Measurements from ENCODE around the gene STIP1.
"Not testable (repeated sequence)": the region's sequence is repeated elsewhere in the genome, so short reads cannot be mapped to it uniquely, and the experiment has no call there.

Gene STIP1

GRCh38 chr11:64148917-64149617 lies 36.9 kb upstream of the STIP1 start:
- peaks cover 6% of the 10 kb centered on the region for H3K4me1 ChIP-seq (ENCODE audit: control insufficient read depth, insufficient read depth, low read length)
- DNase-seq (ENCODE audit: low read depth), result no peak
- no peak overlapping the region for H3K9ac ChIP-seq (ENCODE audit: low read length)
- H3K27me3 ChIP-seq (replicated peaks; ENCODE audit: control insufficient read depth, insufficient read depth, low read length), result no peaks in the 10 kb centered on the region
- no peak overlapping the region for H3K4me3 ChIP-seq (ENCODE audit: low read length)
- H3K9me3 ChIP-seq (ENCODE audit: control insufficient read depth, low read length), result no peaks in the 10 kb centered on the region
- H3K36me3 ChIP-seq (ENCODE audit: control insufficient read depth, insufficient read depth, low read length, severe bottlenecking), result no peaks in the 10 kb centered on the region

GRCh38 chr11:64150051-64150450 lies 35.9 kb upstream of the STIP1 start:
- no peak for DNase-seq (ENCODE audit: low read depth)

GRCh38 chr11:64150481-64151239 lies 35.3 kb upstream of the STIP1 start:
- peaks cover 6% of the 10 kb centered on the region for H3K4me1 ChIP-seq (ENCODE audit: control insufficient read depth, insufficient read depth, low read length)
- no peaks in the 10 kb centered on the region for H3K9me3 ChIP-seq (ENCODE audit: control insufficient read depth, low read length)
- H3K4me3 ChIP-seq (ENCODE audit: low read length), result no peak overlapping the region
- H3K27me3 ChIP-seq (replicated peaks; ENCODE audit: control insufficient read depth, insufficient read depth, low read length), result no peaks in the 10 kb centered on the region
- no peak overlapping the region for H3K9ac ChIP-seq (ENCODE audit: low read length)
- no peaks in the 10 kb centered on the region for H3K36me3 ChIP-seq (ENCODE audit: control insufficient read depth, insufficient read depth, low read length, severe bottlenecking)
- DNase-seq (ENCODE audit: low read depth), result no peak

More at GRCh38 chr11:64150051-64150450, 35.9 kb upstream of the STIP1 start:
- H3K27me3 ChIP-seq (replicated peaks; ENCODE audit: control insufficient read depth, insufficient read depth, low read length), result no peaks in the 10 kb centered on the region
- no peak overlapping the region for H3K4me3 ChIP-seq (ENCODE audit: low read length)
- peaks cover 6% of the 10 kb centered on the region for H3K4me1 ChIP-seq (ENCODE audit: control insufficient read depth, insufficient read depth, low read length)
- H3K9me3 ChIP-seq (ENCODE audit: control insufficient read depth, low read length), result no peaks in the 10 kb centered on the region
- H3K36me3 ChIP-seq (ENCODE audit: control insufficient read depth, insufficient read depth, low read length, severe bottlenecking), result no peaks in the 10 kb centered on the region
- no peak overlapping the region for H3K9ac ChIP-seq (ENCODE audit: low read length)

GRCh38 chr11:64151337-64151736 lies 34.6 kb upstream of the STIP1 start:
- no peak for DNase-seq (ENCODE audit: low read depth)
- Histone ChIP-seq H3K27me3 (replicated peaks; ENCODE audit: control insufficient read depth, insufficient read depth, low read length) (no peaks in the 10 kb centered on the region), H3K4me3 (ENCODE audit: low read length) (no peak overlapping the region), H3K9me3 (ENCODE audit: control insufficient read depth, low read length) (no peaks in the 10 kb centered on the region), H3K4me1 (ENCODE audit: control insufficient read depth, insufficient read depth, low read length) (peaks cover 6% of the 10 kb centered on the region), H3K9ac (ENCODE audit: low read length) (no peak overlapping the region), H3K36me3 (ENCODE audit: control insufficient read depth, insufficient read depth, low read length, severe bottlenecking) (no peaks in the 10 kb centered on the region)

GRCh38 chr11:64152841-64153691 lies 32.9 kb upstream of the STIP1 start:
- Histone ChIP-seq H3K4me3 (ENCODE audit: low read length) (no peak overlapping the region), H3K36me3 (ENCODE audit: control insufficient read depth, insufficient read depth, low read length, severe bottlenecking) (no peaks in the 10 kb centered on the region), H3K9me3 (ENCODE audit: control insufficient read depth, low read length) (no peaks in the 10 kb centered on the region), H3K4me1 (ENCODE audit: control insufficient read depth, insufficient read depth, low read length) (peaks cover 5% of the 10 kb centered on the region), H3K27me3 (replicated peaks; ENCODE audit: control insufficient read depth, insufficient read depth, low read length) (no peaks in the 10 kb centered on the region), H3K9ac (ENCODE audit: low read length) (no peak overlapping the region)
- peak; percentile 75 for DNase-seq (ENCODE audit: low read depth)

- Histone ChIP-seq H3K27me3 (replicated peaks; ENCODE audit: control insufficient read depth, insufficient read depth, low read length) (no peaks in the 10 kb centered on the region), H3K36me3 (ENCODE audit: control insufficient read depth, insufficient read depth, low read length, severe bottlenecking) (no peaks in the 10 kb centered on the region), H3K9ac (ENCODE audit: low read length) (no peak overlapping the region), H3K9me3 (ENCODE audit: control insufficient read depth, low read length) (no peaks in the 10 kb centered on the region), H3K4me1 (ENCODE audit: control insufficient read depth, insufficient read depth, low read length) (no peaks in the 10 kb centered on the region), H3K4me3 (ENCODE audit: low read length) (no peak overlapping the region)
- DNase-seq (ENCODE audit: low read depth), result no peak
These were observed 32.2 kb upstream of the STIP1 start for GRCh38 chr11:64153812-64154211.

GRCh38 chr11:64156235-64157011 lies 29.5 kb upstream of the STIP1 start:
- Histone ChIP-seq H3K27me3 (replicated peaks; ENCODE audit: control insufficient read depth, insufficient read depth, low read length) (no peaks in the 10 kb centered on the region), H3K9ac (ENCODE audit: low read length) (no peak overlapping the region), H3K9me3 (ENCODE audit: control insufficient read depth, low read length) (no peaks in the 10 kb centered on the region), H3K4me1 (ENCODE audit: control insufficient read depth, insufficient read depth, low read length) (no peaks in the 10 kb centered on the region), H3K4me3 (ENCODE audit: low read length) (no peak overlapping the region), H3K36me3 (ENCODE audit: control insufficient read depth, insufficient read depth, low read length, severe bottlenecking) (no peaks in the 10 kb centered on the region)
- no peak for DNase-seq (ENCODE audit: low read depth)

GRCh38 chr11:64157631-64158394 lies 28.2 kb upstream of the STIP1 start:
- H3K36me3 ChIP-seq (ENCODE audit: control insufficient read depth, insufficient read depth, low read length, severe bottlenecking), result no peaks in the 10 kb centered on the region
- no peaks in the 10 kb centered on the region for H3K4me1 ChIP-seq (ENCODE audit: control insufficient read depth, insufficient read depth, low read length)
- H3K27me3 ChIP-seq (replicated peaks; ENCODE audit: control insufficient read depth, insufficient read depth, low read length), result no peaks in the 10 kb centered on the region
- no peaks in the 10 kb centered on the region for H3K9me3 ChIP-seq (ENCODE audit: control insufficient read depth, low read length)
- DNase-seq (ENCODE audit: low read depth), result no peak
- H3K9ac ChIP-seq (ENCODE audit: low read length), result no peak overlapping the region
- no peak overlapping the region for H3K4me3 ChIP-seq (ENCODE audit: low read length)

- no peaks in the 10 kb centered on the region for H3K27me3 ChIP-seq (replicated peaks; ENCODE audit: control insufficient read depth, insufficient read depth, low read length)
- H3K9me3 ChIP-seq (ENCODE audit: control insufficient read depth, low read length), result no peaks in the 10 kb centered on the region
- DNase-seq (ENCODE audit: low read depth), result no peak
- no peak overlapping the region for H3K4me3 ChIP-seq (ENCODE audit: low read length)
- no peaks in the 10 kb centered on the region for H3K36me3 ChIP-seq (ENCODE audit: control insufficient read depth, insufficient read depth, low read length, severe bottlenecking)
- peaks cover 8% of the 10 kb centered on the region for H3K4me1 ChIP-seq (ENCODE audit: control insufficient read depth, insufficient read depth, low read length)
- H3K9ac ChIP-seq (ENCODE audit: low read length), result no peak overlapping the region
These were observed 24.9 kb upstream of the STIP1 start for GRCh38 chr11:64161037-64161436.

- not testable (repeated sequence) for H3K9me3 ChIP-seq (ENCODE audit: control insufficient read depth, low read length)
These were observed 23.2 kb upstream of the STIP1 start for GRCh38 chr11:64162769-64163168.

More at GRCh38 chr11:64162769-64163168, 23.2 kb upstream of the STIP1 start:
- H3K36me3 ChIP-seq (ENCODE audit: control insufficient read depth, insufficient read depth, low read length, severe bottlenecking); H3K27me3 ChIP-seq (replicated peaks; ENCODE audit: control insufficient read depth, insufficient read depth, low read length); H3K9ac ChIP-seq (ENCODE audit: low read length); H3K4me3 ChIP-seq (ENCODE audit: low read length); DNase-seq (ENCODE audit: low read depth): not testable (repeated sequence)
- peaks cover 12% of the 10 kb centered on the region for H3K4me1 ChIP-seq (ENCODE audit: control insufficient read depth, insufficient read depth, low read length)
